Brain microvascular endothelial cell (primary cell): ENCODE results near the gene MICAL1.

Experiments used
- DNase-seq: peaks from one replicate; pipeline ENCODE4 v3.0.0-alpha.2; 2020
- H3K27ac ChIP-seq: fragments of 250-450 bp; sonication (Bioruptor Pico); 2 replicates; pipeline ENCODE4 v1.5.1; 2020; ENCODE audit warnings: mild to moderate bottlenecking, moderate library complexity
- H3K27me3 ChIP-seq: fragments of 250-450 bp; sonication (Bioruptor Pico); replicated peaks from 2 replicates; pipeline ENCODE4 v1.5.1; 2020; ENCODE audit warnings: mild to moderate bottlenecking
- H3K36me3 ChIP-seq: fragments of 250-450 bp; sonication (Bioruptor Pico); replicated peaks from 2 replicates; pipeline ENCODE4 v1.5.1; 2020; ENCODE audit warnings: mild to moderate bottlenecking
- H3K4me3 ChIP-seq: 2 replicates; pipeline ENCODE4 v1.5.1; 2011; ENCODE audit warnings: low read depth, mild to moderate bottlenecking, control low read depth, low read length, moderate library complexity
- CTCF ChIP-seq: IDR thresholded peaks from 2 replicates; pipeline ENCODE4 v1.5.1; 2011; ENCODE audit warnings: low read depth, mild to moderate bottlenecking, moderate library complexity, low read length, control low read depth, inconsistent platforms; ENCODE audit errors: missing control alignments
- in situ Hi-C: cut with HindIII; loops from 2 replicates; pipeline ENCODE4 v1.10.0; 2017; ENCODE audit warnings: low sequenced_read_pairs, low pct_ligation_motif_present

The MICAL1 gene

GRCh38 chr6:109480993-109481480, 25.5 kb upstream of the MICAL1 start:
- DNase-seq = no peak
- in situ Hi-C loops = no loop called here
- Histone ChIP-seq H3K36me3 (peaks cover 21% of the 10 kb centered on the region), H3K27me3 (no peaks in the 10 kb centered on the region), H3K27ac (no peak overlapping the region), H3K4me3 (no peak overlapping the region)
- TF ChIP-seq CTCF = no peak

DNA sequence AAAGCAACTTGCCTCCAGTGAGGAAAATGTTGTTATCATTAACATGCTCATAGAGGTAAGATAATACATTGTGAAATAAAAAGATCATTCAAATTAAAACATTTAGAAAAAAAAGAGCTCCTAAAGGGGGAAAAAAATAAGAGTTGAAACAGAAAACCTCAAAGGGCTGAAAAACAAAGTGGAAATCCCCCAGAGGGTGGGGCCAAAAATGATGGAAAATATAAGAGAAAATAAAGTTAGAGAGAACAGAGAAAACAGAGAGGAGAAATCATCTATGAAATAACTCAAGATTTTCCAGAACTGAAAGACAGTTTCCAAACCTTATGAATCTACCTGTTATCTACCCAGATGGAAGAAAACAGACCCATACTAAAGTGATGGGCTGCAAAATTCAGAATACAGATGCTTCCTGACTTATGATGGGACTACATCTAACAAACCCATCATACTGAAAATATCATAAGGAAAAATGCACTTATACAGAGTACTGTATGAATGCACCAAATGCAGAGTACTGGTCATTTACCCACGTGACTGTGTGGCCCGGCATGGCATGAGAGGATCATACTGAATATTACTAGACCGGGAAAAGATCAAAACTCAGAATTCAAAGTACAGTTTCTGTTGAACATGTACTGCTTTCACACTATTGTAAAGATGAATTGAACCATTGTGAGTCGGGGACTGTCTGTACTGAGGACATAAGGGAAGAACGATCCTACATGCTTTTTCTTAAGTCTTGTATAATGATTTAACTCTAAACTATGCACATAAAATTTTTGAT, 23.5 kb upstream of the MICAL1 start:
- H3K36me3 ChIP-seq = peaks cover 36% of the 10 kb centered on the region
- DNase-seq = no peak
- H3K27ac ChIP-seq = no peak overlapping the region
- no peaks in the 10 kb centered on the region for H3K27me3 ChIP-seq
- no peak overlapping the region for H3K4me3 ChIP-seq
- TF ChIP-seq CTCF = no peak
- in situ Hi-C loops = no loop called here

DNA sequence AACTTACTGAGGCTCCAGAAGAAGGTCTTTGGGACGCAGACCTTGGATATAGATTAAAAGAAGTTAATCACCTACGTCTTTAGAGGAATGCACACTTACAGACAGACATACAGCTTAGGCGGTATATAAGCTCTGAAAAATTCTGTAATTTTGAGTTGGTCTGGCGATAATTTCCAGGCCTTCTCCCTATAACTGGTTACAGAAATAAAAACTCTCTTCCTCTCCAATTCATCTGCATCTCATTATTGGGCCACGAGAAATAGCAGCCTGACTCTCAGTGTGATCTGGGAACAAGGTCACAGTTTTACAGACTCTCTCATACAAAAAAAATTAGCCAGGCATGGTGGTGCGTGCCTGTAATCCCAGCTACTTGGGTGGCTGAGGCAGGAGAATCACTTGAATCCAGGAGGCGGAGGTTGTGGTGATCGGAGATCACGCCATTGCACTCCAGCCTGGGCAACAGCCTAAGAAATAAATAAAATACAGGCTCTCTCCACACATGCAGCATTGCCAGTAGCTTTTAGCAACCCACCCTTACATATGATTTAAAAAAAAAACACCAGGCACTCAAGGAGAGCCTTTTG, 22.7 kb upstream of the MICAL1 start:
- in situ Hi-C loops = no loop called here
- Histone ChIP-seq H3K4me3 (no peak overlapping the region), H3K27me3 (no peaks in the 10 kb centered on the region), H3K36me3 (peaks cover 36% of the 10 kb centered on the region), H3K27ac (no peak overlapping the region)
- no peak for TF ChIP-seq CTCF
- no peak for DNase-seq

- no peak for TF ChIP-seq CTCF
- no peak overlapping the region for H3K4me3 ChIP-seq
- DNase-seq = no peak
- H3K36me3 ChIP-seq = peaks cover 36% of the 10 kb centered on the region
- in situ Hi-C loops = no loop called here
- no peaks in the 10 kb centered on the region for H3K27me3 ChIP-seq
- no peak overlapping the region for H3K27ac ChIP-seq
These were observed 22.2 kb upstream of the MICAL1 start for GRCh38 chr6:109477725-109478124.

DNA sequence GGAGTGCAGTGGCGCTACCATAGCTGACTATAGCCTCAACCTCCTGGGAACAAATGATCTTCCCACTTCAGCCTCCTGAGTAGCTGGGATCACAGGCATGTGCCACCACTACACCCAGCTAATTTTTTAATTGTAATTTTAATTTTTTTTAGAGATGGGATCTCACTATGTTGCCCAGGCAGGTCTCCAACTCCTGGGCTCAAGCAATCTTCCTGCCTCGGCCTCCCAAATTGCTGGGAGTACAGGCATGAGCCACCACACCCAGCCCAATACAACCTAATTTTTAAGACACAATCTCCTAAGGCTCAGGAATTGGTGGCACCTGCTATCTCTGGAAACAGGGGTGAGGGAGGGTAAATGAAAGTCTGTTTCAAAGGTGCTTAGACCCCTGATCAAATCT, 21.6 kb upstream of the MICAL1 start:
- H3K36me3 ChIP-seq = peaks cover 41% of the 10 kb centered on the region
- in situ Hi-C loops = no loop called here
- no peak for DNase-seq
- TF ChIP-seq CTCF = no peak
- no peaks in the 10 kb centered on the region for H3K27me3 ChIP-seq
- no peak overlapping the region for H3K27ac ChIP-seq
- H3K4me3 ChIP-seq = no peak overlapping the region

- Histone ChIP-seq H3K4me3 (no peak overlapping the region), H3K36me3 (peaks cover 44% of the 10 kb centered on the region), H3K27ac (no peak overlapping the region), H3K27me3 (no peaks in the 10 kb centered on the region)
- no peak for TF ChIP-seq CTCF
- in situ Hi-C loops = no loop called here
- DNase-seq = no peak
These were observed 20.1 kb upstream of the MICAL1 start for GRCh38 chr6:109475625-109476024.
